MM.1S (cell line): Measurements from ENCODE around the gene TUBGCP5.

Experiments
- DNase-seq: peaks from one replicate; pipeline ENCODE4 v3.0.0-alpha.2; 2015
- H2AFZ ChIP-seq: fragments of 300-600 bp; sonication (generic); 2 replicates; pipeline ENCODE4 v1.6.0; 2016; ENCODE audit warnings: antibody characterized with exemption, low read length
- H3F3A ChIP-seq: fragments of 300-600 bp; sonication (generic); 2 replicates; pipeline ENCODE4 v1.6.1; 2016; ENCODE audit warnings: mild to moderate bottlenecking, antibody characterized with exemption, low read length, moderate library complexity, mixed read lengths; ENCODE audit not compliant: insufficient read depth
- H3K27ac ChIP-seq: fragments of 300-600 bp; sonication (generic); 2 replicates; pipeline ENCODE4 v1.5.1; 2016; ENCODE audit warnings: mild to moderate bottlenecking, low read length
- H3K27me3 ChIP-seq: fragments of 300-600 bp; sonication (generic); replicated peaks from 2 replicates; pipeline ENCODE4 v1.6.0; 2016; ENCODE audit warnings: low read length; ENCODE audit not compliant: insufficient read depth
- H3K36me3 ChIP-seq: fragments of 300-600 bp; sonication (generic); replicated peaks from 2 replicates; pipeline ENCODE4 v1.6.1; 2016; ENCODE audit warnings: mild to moderate bottlenecking, low read length, mixed read lengths; ENCODE audit not compliant: insufficient read depth
- H3K4me1 ChIP-seq: fragments of 300-600 bp; sonication (generic); 2 replicates; pipeline ENCODE4 v1.6.1; 2016; ENCODE audit warnings: low read length, mixed read lengths
- H3K4me2 ChIP-seq: fragments of 300-600 bp; sonication (generic); 2 replicates; pipeline ENCODE4 v1.6.0; 2016; ENCODE audit warnings: low read depth, low read length
- H3K4me3 ChIP-seq: fragments of 300-600 bp; sonication (generic); 2 replicates; pipeline ENCODE4 v1.5.1; 2016; ENCODE audit warnings: low read length, mixed read lengths
- H3K79me2 ChIP-seq: fragments of 300-600 bp; sonication (generic); 2 replicates; pipeline ENCODE4 v1.6.1; 2016; ENCODE audit warnings: mixed run types, low read length, mixed read lengths
- H3K9ac ChIP-seq: fragments of 300-600 bp; sonication (generic); 2 replicates; pipeline ENCODE4 v1.6.1; 2016; ENCODE audit warnings: low read length, mixed read lengths
- H3K9me2 ChIP-seq: fragments of 300-600 bp; sonication (generic); replicated peaks from 2 replicates; pipeline ENCODE4 v1.6.1; 2016; ENCODE audit warnings: mild to moderate bottlenecking, low read length, mixed read lengths; ENCODE audit not compliant: insufficient read depth
- H3K9me3 ChIP-seq: fragments of 300-600 bp; sonication (generic); replicated peaks from 2 replicates; pipeline ENCODE4 v1.6.1; 2016; ENCODE audit warnings: mild to moderate bottlenecking, low read length, mixed read lengths; ENCODE audit not compliant: insufficient read depth
- H4K20me1 ChIP-seq: fragments of 300-600 bp; sonication (generic); 2 replicates; pipeline ENCODE4 v1.6.1; 2016; ENCODE audit warnings: mild to moderate bottlenecking, low read length, moderate library complexity, mixed read lengths; ENCODE audit not compliant: insufficient read depth
- CTCF ChIP-seq: fragments of 300-600 bp; sonication (generic); IDR thresholded peaks from 2 replicates; pipeline ENCODE4 v1.5.1; 2016; ENCODE audit warnings: antibody characterized with exemption, low read length, mixed read lengths
- EZH2 ChIP-seq: fragments of 300-600 bp; sonication (generic); optimal IDR thresholded peaks from 2 replicates; pipeline ENCODE3; 2017; ENCODE audit warnings: low read depth, mild to moderate bottlenecking, antibody characterized with exemption, low read length, mixed read lengths
- EZH2phosphoT487 ChIP-seq: fragments of 300-600 bp; sonication (generic); IDR thresholded peaks from 2 replicates; pipeline ENCODE4 v1.6.1; 2018; ENCODE audit warnings: antibody characterized with exemption, low read length

Gene TUBGCP5

DNA sequence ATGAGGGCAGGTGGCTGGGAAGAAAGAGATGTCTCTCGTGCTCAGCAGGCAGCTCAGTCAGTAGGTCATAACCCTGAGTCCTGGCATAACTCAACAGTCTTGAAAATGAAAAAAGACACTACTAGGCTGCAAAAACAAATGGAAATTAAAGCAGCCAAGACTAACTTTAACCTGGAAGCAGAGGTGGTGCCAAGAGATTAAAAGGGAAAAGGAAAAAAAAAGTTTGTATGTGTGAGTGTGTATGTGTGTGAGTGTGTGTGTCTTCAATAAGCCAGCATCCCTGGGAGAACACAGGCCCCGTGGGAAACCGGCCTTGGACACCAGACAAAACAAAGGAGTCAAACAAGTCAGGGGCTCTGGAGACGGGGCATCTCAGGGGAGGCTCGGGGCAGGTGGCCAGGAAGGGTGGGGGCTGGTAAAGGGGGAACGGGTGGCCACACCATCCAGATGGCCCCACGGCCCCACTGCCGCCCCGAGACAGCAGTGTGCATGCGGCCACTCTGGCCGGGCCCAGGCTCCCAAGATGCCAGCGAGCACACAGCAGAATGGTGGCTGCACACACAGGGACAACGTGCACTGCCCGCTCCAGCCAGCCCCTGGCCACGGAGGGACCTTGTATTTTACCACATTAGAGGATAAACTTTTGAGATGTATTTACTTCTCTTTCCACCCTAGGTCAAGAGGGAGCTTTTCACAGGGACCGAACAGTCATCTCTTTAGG lies 83.0 kb downstream of the TUBGCP5 start:
- H3K36me3 ChIP-seq: no peaks in the 10 kb centered on the region
- H3K27ac ChIP-seq: no peak overlapping the region
- no peak for TF ChIP-seq EZH2
- TF ChIP-seq EZH2phosphoT487: no peak
- TF ChIP-seq CTCF: no peak
- no peaks in the 10 kb centered on the region for H3K27me3 ChIP-seq
- H3K4me1 ChIP-seq: no peaks in the 10 kb centered on the region
- DNase-seq: no peak
- no peak overlapping the region for H2AFZ ChIP-seq
- H3K9ac ChIP-seq: no peak overlapping the region
- H3F3A ChIP-seq: no peaks in the 10 kb centered on the region
- no peaks in the 10 kb centered on the region for H3K9me2 ChIP-seq
- no peak overlapping the region for H3K4me3 ChIP-seq
- H3K4me2 ChIP-seq: no peak overlapping the region
- H3K9me3 ChIP-seq: no peaks in the 10 kb centered on the region
- H3K79me2 ChIP-seq: peaks cover 79% of the 10 kb centered on the region
- no peaks in the 10 kb centered on the region for H4K20me1 ChIP-seq

DNA sequence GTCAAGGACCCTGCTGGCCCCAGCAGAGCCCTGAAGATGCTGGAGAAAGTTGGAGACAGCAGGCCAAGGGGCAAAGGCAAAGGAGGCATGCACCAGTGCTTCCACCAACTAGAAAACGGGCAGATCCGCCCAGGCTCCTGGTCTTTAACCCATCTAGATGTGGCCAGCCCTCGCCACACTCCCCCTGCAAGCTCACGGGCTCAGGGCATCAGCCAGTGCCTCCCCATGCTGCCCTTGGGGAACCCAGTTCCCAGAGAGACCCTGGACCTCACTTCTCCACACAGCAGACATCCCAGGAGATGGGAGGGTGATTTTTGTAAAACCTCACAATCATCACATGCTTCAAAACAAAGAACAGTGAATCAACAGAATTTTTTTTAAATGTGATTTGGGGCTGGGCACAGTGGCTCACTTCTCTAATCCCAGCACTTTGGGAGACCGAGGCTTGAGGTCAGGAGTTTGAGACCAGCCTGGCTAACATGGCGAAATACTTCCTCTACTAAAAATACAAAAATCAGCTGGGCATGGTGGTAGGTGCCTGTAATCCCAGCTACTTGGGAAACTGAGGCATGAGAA lies 83.7 kb downstream of the TUBGCP5 start:
- Histone ChIP-seq H3K4me3 (no peak overlapping the region), H3K36me3 (no peaks in the 10 kb centered on the region), H3K9me3 (no peaks in the 10 kb centered on the region), H3K27ac (no peak overlapping the region), H3K27me3 (no peaks in the 10 kb centered on the region), H3K4me1 (no peaks in the 10 kb centered on the region), H3K79me2 (peaks cover 86% of the 10 kb centered on the region), H3K9me2 (no peaks in the 10 kb centered on the region), H3K9ac (no peak overlapping the region), H3F3A (no peaks in the 10 kb centered on the region), H2AFZ (no peak overlapping the region), H4K20me1 (no peaks in the 10 kb centered on the region), H3K4me2 (no peak overlapping the region)
- DNase-seq: no peak
- TF ChIP-seq CTCF: no peak
- no peak for TF ChIP-seq EZH2
- no peak for TF ChIP-seq EZH2phosphoT487

DNA sequence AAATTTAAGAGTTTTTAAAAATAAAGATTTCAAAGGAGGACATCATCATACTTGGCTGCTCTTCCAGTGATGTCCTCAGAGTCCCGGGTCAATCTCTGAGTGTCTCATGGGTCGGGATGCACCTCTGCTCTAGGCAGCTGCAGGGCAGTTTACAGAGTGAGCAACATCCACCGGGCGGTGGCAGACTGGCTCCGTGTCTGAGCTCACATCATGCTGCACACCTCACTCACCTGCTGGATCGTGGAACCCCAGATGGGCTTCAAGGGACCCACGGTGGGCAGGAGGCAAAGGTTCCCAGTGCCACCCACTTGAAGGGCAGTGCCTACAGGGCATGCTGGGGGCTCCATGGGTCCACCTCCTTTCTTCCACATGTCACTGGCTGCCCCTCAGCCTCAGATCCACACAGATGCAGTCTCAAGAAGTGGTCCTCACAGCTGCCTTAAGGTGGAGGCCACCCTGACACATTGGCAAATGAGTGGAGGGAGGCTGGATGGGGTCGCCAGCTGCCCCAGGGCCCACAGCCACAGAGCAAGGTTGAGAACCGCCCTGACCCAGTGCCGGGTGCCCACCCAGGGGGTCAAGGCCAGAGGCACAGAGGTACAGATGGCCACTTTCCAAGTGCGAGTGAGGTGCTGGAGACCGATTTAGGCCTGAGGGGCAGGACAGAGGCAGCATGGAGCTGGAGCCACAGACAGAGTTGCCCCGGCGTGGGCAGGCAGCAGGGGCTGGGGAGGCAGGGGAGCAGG lies 84.4 kb downstream of the TUBGCP5 start:
- no peaks in the 10 kb centered on the region for H4K20me1 ChIP-seq
- H3F3A ChIP-seq: no peaks in the 10 kb centered on the region
- no peak overlapping the region for H2AFZ ChIP-seq
- H3K9me3 ChIP-seq: no peaks in the 10 kb centered on the region
- H3K9me2 ChIP-seq: no peaks in the 10 kb centered on the region
- H3K36me3 ChIP-seq: no peaks in the 10 kb centered on the region
- H3K9ac ChIP-seq: no peak overlapping the region
- H3K4me1 ChIP-seq: no peaks in the 10 kb centered on the region
- H3K79me2 ChIP-seq: peaks cover 86% of the 10 kb centered on the region
- no peaks in the 10 kb centered on the region for H3K27me3 ChIP-seq
- TF ChIP-seq EZH2 (no peak), CTCF (no peak), EZH2phosphoT487 (no peak)
- H3K4me2 ChIP-seq: no peak overlapping the region
- no peak overlapping the region for H3K4me3 ChIP-seq
- no peak overlapping the region for H3K27ac ChIP-seq
- no peak for DNase-seq
